Measurements from ENCODE around the gene SELENOF. TPM values are rescaled to one million over a fixed set of nuclear protein-coding genes. Genes with fewer than 3 reads are reported as not detected.
A peak's percentile ranks its signal among the peaks of the same experiment; 100 is the strongest.
"Not testable (repeated sequence)": the region's sequence is repeated elsewhere in the genome, so short reads cannot be mapped to it uniquely, and the experiment has no call there.

SELENOF gene
- total and polyA plus RNA-seq, 7 donors: 56.2 to 91.4 (median 65.1) TPM

GRCh38 chr1:86868477-86868876, 45.4 kb downstream of the SELENOF start:
- H3K9me3 ChIP-seq: no peaks in the 10 kb centered on the region
- peaks cover 8% of the 10 kb centered on the region for H3K4me1 ChIP-seq
- no peak overlapping the region for H3K4me3 ChIP-seq
- 97 to 100% (median 97%) methylated on average over 1 of the region's 1 CpG for WGBS, 3 donors
- H3K27ac ChIP-seq: no peak overlapping the region
- TF ChIP-seq, protein P1, sequence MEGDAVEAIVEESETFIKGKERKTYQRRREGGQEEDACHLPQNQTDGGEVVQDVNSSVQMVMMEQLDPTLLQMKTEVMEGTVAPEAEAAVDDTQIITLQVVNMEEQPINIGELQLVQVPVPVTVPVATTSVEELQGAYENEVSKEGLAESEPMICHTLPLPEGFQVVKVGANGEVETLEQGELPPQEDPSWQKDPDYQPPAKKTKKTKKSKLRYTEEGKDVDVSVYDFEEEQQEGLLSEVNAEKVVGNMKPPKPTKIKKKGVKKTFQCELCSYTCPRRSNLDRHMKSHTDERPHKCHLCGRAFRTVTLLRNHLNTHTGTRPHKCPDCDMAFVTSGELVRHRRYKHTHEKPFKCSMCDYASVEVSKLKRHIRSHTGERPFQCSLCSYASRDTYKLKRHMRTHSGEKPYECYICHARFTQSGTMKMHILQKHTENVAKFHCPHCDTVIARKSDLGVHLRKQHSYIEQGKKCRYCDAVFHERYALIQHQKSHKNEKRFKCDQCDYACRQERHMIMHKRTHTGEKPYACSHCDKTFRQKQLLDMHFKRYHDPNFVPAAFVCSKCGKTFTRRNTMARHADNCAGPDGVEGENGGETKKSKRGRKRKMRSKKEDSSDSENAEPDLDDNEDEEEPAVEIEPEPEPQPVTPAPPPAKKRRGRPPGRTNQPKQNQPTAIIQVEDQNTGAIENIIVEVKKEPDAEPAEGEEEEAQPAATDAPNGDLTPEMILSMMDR (IDR thresholded peaks at IDR 0.05): no peak
- intact Hi-C loops (cut with DNase I): no loop called here
- no peaks in the 10 kb centered on the region for H3K36me3 ChIP-seq (ENCODE audit: insufficient read depth in 1 of 2, low read depth in 1 of 2)
- DNase-seq (no peak), ATAC-seq (peak in 3 of 4 donors; percentile 39 to 83 (median 74))
- H3K27me3 ChIP-seq (ENCODE audit: insufficient read depth in 3 of 3, low read length in 2 of 3): no peaks in the 10 kb centered on the region

DNA sequence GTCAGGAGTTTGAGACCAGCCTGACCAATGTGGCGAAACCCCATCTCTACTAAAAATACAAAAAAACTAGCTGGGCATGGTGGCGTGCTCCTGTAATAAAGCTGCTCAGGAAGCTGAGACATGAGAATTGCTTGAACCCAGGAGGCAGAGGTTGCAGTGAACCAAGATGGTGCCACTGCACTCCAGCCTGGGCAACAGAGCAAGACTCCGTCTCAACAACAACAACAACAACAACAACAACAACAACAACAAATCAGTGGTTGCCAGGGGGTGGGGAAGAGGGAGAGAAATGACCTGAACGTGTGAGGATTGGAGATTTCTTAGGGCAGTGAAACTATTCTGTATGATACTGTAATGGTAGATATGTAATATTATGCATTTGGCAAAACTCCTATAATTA, 46.6 kb downstream of the SELENOF start:
- H3K9me3 ChIP-seq; H3K27ac ChIP-seq; H3K4me1 ChIP-seq; H3K4me3 ChIP-seq; H3K36me3 ChIP-seq (ENCODE audit: insufficient read depth in 1 of 2, low read depth in 1 of 2); intact Hi-C loops (cut with DNase I); H3K27me3 ChIP-seq (ENCODE audit: insufficient read depth in 3 of 3, low read length in 2 of 3); DNase-seq; ATAC-seq: not testable (repeated sequence)
- 93 to 98% (median 97%) methylated on average over 4 of the region's 4 CpGs for WGBS, 3 donors

DNA sequence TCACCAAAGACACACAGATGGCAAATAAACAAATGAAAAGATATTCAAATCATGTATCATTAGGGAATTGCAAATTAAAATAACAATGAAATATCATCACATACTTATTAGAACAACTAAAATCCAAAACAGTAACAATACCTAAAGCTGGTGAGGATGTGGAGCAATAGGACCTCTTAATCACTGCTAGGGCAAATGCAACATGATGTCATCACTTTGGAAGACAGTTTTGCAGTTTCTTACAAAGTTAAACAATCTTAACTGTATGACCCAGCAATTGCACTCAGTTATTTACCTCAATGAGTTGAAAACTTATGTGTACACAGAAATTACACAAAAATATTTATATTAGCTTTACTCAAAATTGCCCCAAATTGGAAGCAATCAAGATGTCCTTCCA, 47.3 kb downstream of the SELENOF start:
- Histone ChIP-seq H3K27ac (no peak overlapping the region), H3K36me3 (ENCODE audit: insufficient read depth in 1 of 2, low read depth in 1 of 2) (peaks cover 0 to 14% of the 10 kb centered on the region in 2 donors), H3K27me3 (ENCODE audit: insufficient read depth in 3 of 3, low read length in 2 of 3) (no peaks in the 10 kb centered on the region), H3K9me3 (no peaks in the 10 kb centered on the region), H3K4me1 (peaks cover 8% of the 10 kb centered on the region), H3K4me3 (no peak overlapping the region)
- ATAC-seq: peak in 1 of 4 donors; percentile 45
- TF ChIP-seq, protein P1 (IDR thresholded peaks at IDR 0.05): no peak
- no peak for DNase-seq
- intact Hi-C loops (cut with DNase I): no loop called here

DNA sequence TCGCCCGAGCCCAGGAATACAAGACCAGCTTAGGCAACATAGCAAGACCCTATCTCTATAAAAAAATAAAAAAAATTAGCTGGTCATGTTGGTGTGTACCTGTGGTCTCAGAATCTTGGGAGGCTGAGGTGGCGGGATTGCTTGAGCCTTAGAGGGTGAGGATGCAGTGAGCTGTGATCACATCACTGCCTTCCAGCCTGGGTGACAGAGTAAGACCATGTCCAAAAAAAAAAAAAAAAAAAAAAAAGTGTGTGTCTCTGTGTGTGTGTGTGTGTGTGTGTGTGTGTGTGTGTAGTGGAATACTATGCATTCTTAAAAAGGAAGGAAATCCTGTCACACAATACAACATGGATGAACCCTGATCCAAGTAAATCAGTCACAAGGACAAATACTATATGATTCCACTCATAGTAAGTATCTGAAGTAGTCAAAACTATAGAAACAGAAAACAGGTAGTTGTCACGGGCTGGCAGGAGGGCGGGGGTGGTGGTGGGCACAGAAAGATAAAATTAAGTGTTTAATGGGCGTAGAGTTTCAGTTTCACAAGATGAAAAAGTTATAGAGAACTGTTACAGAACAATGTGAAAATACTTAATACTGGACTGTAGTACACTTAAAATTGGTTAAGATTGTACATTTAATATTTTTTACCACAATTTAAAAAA, 47.8 kb downstream of the SELENOF start:
- Histone ChIP-seq H3K27ac (no peak overlapping the region), H3K9me3 (no peaks in the 10 kb centered on the region), H3K4me1 (peaks cover 8% of the 10 kb centered on the region), H3K27me3 (ENCODE audit: insufficient read depth in 3 of 3, low read length in 2 of 3) (no peaks in the 10 kb centered on the region), H3K36me3 (ENCODE audit: insufficient read depth in 1 of 2, low read depth in 1 of 2) (peaks cover 0 to 14% of the 10 kb centered on the region in 2 donors), H3K4me3 (no peak overlapping the region)
- 80 to 97% (median 96%) methylated on average over 6 of the region's 6 CpGs for WGBS, 3 donors
- DNase-seq: no peak
- TF ChIP-seq, protein P1 (IDR thresholded peaks at IDR 0.05): no peak
- intact Hi-C loops (cut with DNase I): no loop called here
- no peak for ATAC-seq

- H3K36me3 ChIP-seq (ENCODE audit: insufficient read depth in 1 of 2, low read depth in 1 of 2): peaks cover 0 to 14% of the 10 kb centered on the region in 2 donors
- DNase-seq: no peak
- TF ChIP-seq, protein P1 (IDR thresholded peaks at IDR 0.05): no peak
- intact Hi-C loops (cut with DNase I): no loop called here
- H3K4me3 ChIP-seq: no peak overlapping the region
- no peak for ATAC-seq
- H3K27me3 ChIP-seq (ENCODE audit: insufficient read depth in 3 of 3, low read length in 2 of 3): no peaks in the 10 kb centered on the region
- 98 to 99% (median 98%) methylated on average over 2 of the region's 2 CpGs for WGBS, 3 donors
- no peak overlapping the region for H3K27ac ChIP-seq
- no peaks in the 10 kb centered on the region for H3K9me3 ChIP-seq
- no peaks in the 10 kb centered on the region for H3K4me1 ChIP-seq
These were observed 51.0 kb downstream of the SELENOF start for GRCh38 chr1:86862920-86863319.
